C4-2B (cell line): ENCODE measurements around the gene GATA2.

Source experiments
- ZFX ChIP-seq: fragments of 450-650 bp; IDR thresholded peaks from 2 replicates; pipeline ENCODE4 v1.6.1; 2017
- TF ChIP-seq, protein P1 (sequence below): fragments of 450-650 bp; conservative IDR thresholded peaks from 2 replicates; pipeline ENCODE4 v1.5.1; 2017; ENCODE audit warnings: mild to moderate bottlenecking

DNA sequence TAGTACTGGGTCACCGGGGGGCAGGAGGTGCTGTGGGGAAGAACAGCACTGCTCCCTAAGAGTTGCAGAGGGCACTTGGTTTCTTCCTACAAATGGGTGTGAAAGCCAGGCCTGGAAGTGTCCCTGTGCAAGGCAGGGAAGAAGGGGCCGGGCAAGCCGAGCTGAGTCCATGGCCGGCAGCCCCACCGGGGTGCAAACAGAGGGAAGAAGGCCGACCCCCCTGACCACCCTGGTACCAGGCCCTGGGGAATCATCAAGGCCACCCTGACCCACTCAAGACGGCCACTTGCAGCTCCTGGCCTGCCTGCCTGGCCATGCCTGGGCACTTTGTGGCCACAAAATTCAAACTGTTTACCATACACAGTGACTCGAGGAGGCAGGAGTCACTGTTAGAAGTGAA, 17.6 kb downstream of the GATA2 start:
- TF ChIP-seq, protein P1, sequence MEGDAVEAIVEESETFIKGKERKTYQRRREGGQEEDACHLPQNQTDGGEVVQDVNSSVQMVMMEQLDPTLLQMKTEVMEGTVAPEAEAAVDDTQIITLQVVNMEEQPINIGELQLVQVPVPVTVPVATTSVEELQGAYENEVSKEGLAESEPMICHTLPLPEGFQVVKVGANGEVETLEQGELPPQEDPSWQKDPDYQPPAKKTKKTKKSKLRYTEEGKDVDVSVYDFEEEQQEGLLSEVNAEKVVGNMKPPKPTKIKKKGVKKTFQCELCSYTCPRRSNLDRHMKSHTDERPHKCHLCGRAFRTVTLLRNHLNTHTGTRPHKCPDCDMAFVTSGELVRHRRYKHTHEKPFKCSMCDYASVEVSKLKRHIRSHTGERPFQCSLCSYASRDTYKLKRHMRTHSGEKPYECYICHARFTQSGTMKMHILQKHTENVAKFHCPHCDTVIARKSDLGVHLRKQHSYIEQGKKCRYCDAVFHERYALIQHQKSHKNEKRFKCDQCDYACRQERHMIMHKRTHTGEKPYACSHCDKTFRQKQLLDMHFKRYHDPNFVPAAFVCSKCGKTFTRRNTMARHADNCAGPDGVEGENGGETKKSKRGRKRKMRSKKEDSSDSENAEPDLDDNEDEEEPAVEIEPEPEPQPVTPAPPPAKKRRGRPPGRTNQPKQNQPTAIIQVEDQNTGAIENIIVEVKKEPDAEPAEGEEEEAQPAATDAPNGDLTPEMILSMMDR: no peak
- no peak for TF ChIP-seq ZFX
